ENCODE data around the gene SNRPA.

Gene SNRPA

DNA sequence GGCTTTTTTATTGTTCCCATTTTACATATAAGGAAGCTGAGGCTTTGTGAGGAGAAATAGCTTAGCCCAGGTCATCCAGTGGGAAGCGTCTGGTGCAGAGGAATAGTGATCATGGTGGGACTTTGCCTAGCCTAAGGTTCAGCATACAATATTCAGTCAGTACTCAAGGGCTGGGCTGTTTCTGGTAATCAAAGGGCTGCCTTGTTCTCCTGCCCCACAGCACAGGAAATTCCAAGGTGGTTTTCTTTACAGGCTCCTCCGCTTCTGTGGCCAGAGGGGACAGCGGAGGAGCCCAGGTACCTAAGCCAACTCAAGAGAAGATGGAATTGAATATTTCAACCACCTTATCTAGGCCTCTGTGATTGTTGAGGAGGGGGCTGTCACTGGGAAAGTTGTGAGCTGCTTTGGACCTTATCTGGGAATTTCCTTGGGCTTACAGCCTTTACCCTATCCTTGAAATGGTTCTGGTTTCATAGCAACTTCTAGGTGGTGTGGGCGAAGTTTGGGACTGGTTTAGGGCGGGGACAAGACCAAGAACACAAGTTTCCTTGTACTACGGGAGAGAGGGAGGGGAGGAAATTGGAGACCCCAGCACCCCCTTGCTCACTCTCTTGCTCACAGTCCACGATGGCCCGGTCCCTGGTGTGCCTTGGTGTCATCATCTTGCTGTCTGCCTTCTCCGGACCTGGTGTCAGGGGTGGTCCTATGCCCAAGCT is 24.1 kb downstream of the SNRPA start, which contains the start of gene MIA:
TSS of gene MIA (plus strand) at position 606 of the 716 bp plus-strand sequence. CDS start at position 628, 22 bp downstream.
- no peak for TF ChIP-seq GATA3 (IDR thresholded peaks at IDR 0.05; ENCODE audit: low read depth, low read length)
- no peak for TF ChIP-seq GATA2 (IDR thresholded peaks at IDR 0.05; ENCODE audit: low read depth, low read length)

DNA sequence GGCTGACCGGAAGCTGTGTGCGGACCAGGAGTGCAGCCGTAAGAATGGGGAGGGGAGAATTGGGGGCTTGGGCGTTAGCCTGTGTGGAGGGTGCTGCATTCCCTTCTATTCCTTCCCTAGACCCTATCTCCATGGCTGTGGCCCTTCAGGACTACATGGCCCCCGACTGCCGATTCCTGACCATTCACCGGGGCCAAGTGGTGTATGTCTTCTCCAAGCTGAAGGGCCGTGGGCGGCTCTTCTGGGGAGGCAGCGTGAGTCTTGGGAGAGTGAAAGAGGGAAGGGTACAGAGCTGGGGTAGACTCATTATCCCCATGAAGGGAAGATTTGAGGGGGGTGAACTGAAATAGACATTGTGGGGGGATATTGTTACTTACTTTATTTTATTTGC is 24.6 kb downstream of the SNRPA start:
- TF ChIP-seq GATA2 (IDR thresholded peaks at IDR 0.05; ENCODE audit: low read depth, low read length): no peak
- no peak for TF ChIP-seq GATA3 (IDR thresholded peaks at IDR 0.05; ENCODE audit: low read depth, low read length)

DNA sequence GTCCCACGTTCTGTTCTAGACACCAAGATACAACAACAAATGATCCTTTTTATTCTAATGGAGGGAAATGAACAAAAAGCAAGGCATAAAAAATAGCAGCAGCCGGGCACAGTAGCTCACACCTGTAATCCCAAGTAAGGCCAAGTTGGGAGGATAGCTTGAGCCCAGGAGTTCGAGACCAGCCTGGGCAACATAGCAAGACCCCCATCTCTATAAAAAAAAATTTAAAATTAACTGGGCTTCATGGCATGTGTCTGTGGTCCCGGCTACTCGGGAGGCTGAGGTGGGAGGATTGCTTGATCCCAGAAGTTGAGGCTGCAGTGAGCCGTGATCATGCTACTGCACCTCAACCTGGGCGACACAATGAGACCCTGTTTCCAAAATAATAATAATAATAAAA is 25.4 kb downstream of the SNRPA start:
- TF ChIP-seq GATA2 (IDR thresholded peaks at IDR 0.05; ENCODE audit: low read depth, low read length): no peak

DNA sequence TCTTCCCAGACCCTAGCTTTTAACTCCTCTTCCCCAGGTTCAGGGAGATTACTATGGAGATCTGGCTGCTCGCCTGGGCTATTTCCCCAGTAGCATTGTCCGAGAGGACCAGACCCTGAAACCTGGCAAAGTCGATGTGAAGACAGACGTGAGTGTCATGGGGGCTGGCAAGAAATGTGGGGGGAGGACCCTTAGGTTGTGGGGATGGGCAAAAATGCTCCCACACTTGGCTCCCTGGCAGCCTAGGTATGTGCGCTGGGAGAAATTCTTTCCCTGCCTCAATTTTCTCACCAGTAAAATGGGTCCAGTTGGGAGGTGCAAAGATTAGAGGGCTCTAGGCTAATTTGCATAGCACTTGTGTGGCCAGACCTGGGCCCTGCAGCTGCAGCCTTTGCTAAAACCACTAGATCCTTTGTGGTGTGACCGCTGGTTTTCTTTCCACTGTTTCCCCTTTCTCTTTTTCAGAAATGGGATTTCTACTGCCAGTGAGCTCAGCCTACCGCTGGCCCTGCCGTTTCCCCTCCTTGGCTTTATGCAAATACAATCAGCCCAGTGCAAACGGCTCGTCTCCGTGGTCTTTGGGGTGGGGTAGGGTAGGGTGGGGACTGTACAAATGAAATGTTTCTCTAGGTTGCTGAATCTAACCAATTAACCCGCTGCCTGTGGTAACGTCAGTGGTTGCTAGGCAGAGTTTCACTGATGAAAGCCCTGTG is 26.1 kb downstream of the SNRPA start:
- no peak for TF ChIP-seq GATA3 (IDR thresholded peaks at IDR 0.05; ENCODE audit: low read depth, low read length)
- TF ChIP-seq GATA2 (IDR thresholded peaks at IDR 0.05; ENCODE audit: low read depth, low read length): no peak

DNA sequence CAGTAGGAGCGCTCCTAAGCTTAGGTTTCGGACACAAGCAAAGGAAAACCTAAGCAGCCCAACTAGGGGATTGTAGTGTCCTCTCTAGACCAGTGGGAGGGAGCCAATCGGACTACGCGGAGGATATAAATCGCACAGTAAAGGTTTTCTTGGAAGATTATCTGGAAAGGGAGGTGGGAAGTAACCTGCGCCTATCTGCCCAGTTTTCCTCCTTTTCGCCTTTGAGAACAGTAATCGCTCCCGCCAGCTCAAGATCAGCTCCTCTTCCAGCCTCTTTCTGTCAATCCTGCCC is 26.6 kb downstream of the SNRPA start:
- no peak for TF ChIP-seq GATA3 (IDR thresholded peaks at IDR 0.05; ENCODE audit: low read depth, low read length)
- TF ChIP-seq GATA2 (IDR thresholded peaks at IDR 0.05; ENCODE audit: low read depth, low read length): no peak

DNA sequence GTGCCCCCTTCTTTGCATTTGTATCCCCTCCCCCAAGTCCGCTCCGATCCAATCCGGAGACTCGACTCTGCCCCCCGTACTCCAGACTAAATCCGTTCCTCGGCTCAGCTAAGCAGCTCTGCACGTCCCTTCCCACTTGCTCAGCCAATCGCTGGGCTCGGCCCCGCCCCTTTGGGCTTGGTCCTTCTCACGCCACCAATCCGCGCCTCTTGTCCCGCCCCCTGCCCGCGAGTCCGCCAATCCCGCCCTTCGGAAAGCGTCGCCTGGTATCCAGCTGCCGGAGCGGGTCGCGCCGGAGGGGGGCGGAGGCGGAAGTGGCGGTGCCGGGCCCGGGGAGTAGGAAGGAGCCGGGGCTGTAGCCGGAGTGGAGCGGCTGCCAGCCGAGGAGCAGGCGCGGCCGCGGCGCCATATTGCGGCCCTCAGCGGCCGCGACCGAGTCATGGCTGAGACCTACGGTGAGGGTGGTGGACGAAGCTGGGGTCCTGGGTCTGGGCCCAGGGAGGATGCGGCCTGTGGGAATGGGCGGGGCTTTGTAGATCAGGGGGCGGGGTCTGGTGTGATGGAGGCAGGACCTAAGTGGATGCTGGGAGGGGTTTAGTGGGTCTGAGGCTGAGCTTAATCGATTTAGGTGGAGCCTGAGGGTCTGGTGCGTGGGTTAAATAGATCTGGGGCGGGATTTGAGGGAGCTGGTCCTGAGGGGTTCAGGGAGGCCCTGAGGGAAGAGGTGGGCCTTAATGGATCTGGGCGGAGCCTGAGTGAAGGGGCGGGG is 27.1 kb downstream of the SNRPA start, which contains the start of gene RAB4B:
TSS of gene RAB4B (plus strand) at position 311 of the 769 bp plus-strand sequence. CDS start at position 440, 129 bp downstream.
- no peak for TF ChIP-seq GATA2 (IDR thresholded peaks at IDR 0.05; ENCODE audit: low read depth, low read length)
- TF ChIP-seq GATA3 (IDR thresholded peaks at IDR 0.05; ENCODE audit: low read depth, low read length): no peak

DNA sequence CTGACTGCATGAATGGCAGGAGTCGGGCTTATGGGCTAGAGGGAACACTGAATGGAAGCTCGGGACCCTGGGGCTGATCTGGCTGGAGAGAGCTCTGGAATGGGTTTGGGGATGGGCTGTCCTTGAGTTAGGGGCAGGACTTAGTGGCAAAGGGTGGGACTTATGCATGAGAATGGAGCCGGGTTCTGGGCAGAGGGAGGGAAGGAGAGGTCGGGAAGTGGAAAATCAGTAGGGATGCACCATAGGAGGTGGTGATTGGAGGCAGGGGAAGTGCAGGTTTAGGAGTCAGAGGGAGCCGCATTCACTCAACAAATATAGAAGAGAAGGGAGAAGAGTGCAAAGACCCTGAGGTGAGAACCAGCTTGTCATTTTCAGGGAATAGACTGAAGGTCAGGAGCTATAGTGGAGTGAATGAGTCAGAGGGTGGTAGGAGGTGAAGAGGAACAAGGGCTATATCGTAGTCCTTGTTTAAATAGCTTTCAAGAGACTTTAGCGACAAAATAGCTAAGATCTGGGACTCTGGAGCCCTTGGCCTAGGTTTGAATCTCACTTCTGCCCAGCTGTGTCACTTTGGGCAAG is 27.8 kb downstream of the SNRPA start:
- TF ChIP-seq GATA2 (IDR thresholded peaks at IDR 0.05; ENCODE audit: low read depth, low read length) (no peak), GATA3 (IDR thresholded peaks at IDR 0.05; ENCODE audit: low read depth, low read length) (no peak)

DNA sequence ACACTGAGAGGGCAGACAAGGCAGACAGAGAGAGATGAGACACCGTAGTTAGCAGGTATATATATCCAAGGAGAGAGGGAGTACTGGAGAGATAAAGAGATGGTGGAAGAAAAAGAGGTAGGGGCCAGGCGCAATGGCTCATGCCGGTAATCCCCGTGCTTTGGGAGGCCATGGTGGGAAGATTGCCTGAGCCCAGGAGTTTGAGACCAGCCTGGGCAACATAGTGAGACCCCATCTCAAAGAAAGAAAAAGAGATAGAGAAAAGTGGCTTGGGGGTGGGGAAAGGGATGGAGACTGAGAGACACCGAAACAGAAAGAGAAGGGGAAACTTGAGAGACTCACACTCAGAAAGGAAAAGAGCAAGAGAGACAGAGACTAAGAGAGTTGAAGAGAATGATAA is 29.6 kb downstream of the SNRPA start:
- TF ChIP-seq GATA2 (IDR thresholded peaks at IDR 0.05; ENCODE audit: low read depth, low read length) (no peak), GATA3 (IDR thresholded peaks at IDR 0.05; ENCODE audit: low read depth, low read length) (no peak)

DNA sequence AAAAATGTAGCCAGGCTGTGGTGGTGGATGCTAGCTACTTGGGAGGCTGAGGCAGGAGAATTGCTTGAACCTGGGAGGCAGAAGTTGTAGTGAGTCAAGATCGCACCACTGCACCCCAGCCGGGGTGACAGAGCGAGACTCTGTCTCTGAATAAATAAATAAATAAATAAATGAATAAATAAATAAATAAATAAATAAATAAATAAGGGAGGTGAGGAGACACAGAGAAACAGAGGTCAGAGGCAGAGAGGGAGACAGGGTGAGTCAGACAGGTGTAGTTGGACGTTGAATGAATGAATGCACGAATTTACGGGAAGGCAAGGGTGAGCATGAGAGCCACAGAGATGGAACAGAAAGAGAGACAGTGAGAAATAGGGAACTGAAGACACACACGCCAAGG is 30.1 kb downstream of the SNRPA start:
- TF ChIP-seq GATA2 (IDR thresholded peaks at IDR 0.05; ENCODE audit: low read depth, low read length) (no peak), GATA3 (IDR thresholded peaks at IDR 0.05; ENCODE audit: low read depth, low read length) (no peak)

DNA sequence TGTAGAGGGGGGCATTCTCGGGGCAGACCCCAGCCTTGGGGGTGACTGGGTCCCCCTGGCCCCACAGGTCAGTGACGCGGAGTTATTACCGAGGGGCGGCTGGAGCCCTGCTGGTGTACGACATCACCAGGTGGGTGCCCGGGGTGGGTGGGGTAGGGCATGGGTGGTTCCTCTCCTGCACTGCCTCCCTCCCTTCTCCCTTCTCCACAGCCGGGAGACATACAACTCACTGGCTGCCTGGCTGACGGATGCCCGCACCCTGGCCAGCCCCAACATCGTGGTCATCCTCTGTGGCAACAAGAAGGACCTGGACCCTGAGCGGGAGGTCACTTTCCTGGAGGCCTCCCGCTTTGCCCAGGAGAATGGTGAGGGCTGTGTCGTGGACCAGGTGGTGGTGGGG is 32.7 kb downstream of the SNRPA start:
- TF ChIP-seq GATA2 (IDR thresholded peaks at IDR 0.05; ENCODE audit: low read depth, low read length) (no peak), GATA3 (IDR thresholded peaks at IDR 0.05; ENCODE audit: low read depth, low read length) (no peak)

DNA sequence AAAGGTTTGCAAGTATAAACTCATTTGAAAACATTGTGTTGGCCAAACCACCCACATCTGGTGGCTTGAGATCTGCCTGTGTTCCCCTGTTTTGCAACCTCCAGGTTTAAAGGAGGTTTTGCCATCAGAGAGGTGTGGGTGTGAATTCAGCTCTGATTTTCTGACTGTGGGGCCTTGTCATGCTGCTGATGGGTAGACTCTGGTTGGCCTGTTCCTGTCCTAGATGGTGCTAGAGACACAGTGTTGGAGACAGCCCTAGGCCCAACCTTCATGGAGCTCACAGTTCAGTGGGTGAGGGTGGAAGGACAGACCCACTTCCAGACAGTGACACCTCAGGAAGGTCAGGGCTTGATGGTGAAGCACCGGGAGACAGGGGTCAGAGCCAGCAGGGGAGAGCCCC is 34.5 kb downstream of the SNRPA start:
- no peak for TF ChIP-seq GATA2 (IDR thresholded peaks at IDR 0.05; ENCODE audit: low read depth, low read length)
- TF ChIP-seq GATA3 (IDR thresholded peaks at IDR 0.05; ENCODE audit: low read depth, low read length): no peak

DNA sequence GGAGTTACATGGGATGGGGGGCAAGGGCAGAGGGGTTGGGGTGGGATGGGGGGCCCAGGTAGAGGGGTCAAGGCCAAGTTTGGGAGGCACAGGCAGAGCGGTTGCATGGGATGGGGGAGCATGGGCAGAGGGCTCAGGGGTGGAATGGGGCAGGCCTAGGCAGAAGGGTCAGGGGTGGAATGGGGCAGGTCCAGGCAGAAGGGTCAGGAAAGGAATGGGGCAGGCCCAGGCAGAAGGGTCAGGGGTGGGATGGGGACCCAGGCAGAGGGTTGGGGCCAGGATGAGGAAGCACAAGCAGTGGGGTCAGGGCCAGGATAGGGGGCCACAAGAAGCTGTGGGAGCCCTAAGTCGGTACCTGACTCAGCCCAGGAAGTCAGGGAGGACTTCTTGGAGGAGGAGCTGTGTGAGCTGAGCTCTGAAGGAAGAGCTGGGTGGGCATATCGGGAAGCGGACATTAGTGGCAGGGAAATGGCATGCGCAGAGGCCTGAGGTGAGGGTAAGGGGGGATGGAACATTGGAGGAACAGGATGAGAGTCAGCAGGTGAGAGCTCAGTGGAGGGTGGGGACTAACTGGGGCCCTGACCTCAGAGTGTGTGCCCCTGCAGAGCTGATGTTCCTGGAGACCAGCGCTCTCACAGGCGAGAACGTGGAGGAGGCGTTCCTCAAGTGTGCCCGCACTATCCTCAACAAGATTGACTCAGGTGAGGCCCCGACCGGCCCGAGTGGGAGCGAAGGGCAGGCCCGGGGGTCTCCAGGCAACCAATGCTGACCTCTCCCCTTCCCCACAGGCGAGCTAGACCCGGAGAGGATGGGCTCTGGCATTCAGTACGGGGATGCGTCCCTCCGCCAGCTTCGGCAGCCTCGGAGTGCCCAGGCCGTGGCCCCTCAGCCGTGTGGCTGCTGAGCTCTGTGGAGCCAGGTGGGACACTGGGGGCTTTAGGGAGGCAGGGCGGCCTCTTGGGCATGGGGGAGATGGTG is 35.3 kb downstream of the SNRPA start:
- TF ChIP-seq GATA2 (IDR thresholded peaks at IDR 0.05; ENCODE audit: low read depth, low read length) (no peak), GATA3 (IDR thresholded peaks at IDR 0.05; ENCODE audit: low read depth, low read length) (no peak)

DNA sequence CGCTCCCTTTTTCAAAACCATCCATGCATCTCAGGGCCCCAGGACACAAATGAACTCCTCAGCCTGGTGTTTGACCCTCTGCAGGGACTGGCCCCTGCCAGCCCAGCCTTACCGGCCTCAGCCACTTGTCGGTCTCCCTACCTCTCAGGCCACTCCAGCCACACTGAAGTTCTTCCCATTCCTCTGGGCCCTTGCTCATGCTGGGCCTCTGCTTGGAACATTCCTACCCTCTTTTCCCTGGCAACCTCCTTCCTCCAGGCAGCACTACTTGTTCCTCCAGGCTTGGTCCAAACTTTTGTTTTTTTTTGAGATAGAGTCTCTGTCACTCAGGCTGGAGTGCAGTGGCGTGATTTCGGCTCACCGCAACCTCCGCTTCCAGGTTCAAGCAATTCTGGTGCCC is 40.3 kb downstream of the SNRPA start:
- TF ChIP-seq GATA3 (IDR thresholded peaks at IDR 0.05; ENCODE audit: low read depth, low read length) (no peak), GATA2 (IDR thresholded peaks at IDR 0.05; ENCODE audit: low read depth, low read length) (no peak)

All from SH-SY5Y (cell line).